ENCODE data around the gene COL4A2. TPM values are rescaled to one million over a fixed set of nuclear protein-coding genes. Genes with fewer than 3 reads are reported as not detected.
"Not testable (repeated sequence)": the region's sequence is repeated elsewhere in the genome, so short reads cannot be mapped to it uniquely, and the experiment has no call there.

Gene COL4A2
- total RNA-seq, 2 experiments from 2014 or later: not detected

- DNase-seq: no peak
- no peak overlapping the region for H3K4me3 Mint-ChIP-seq
- no peaks in the 10 kb centered on the region for H3K36me3 Mint-ChIP-seq (ENCODE audit: low read depth)
- peaks cover 2% of the 10 kb centered on the region for H3K9me3 Mint-ChIP-seq
- H3K27ac Mint-ChIP-seq: no peak overlapping the region
- ChIA-PET CTCF (no interaction called here), POLR2A (no interaction called here)
- no peaks in the 10 kb centered on the region for H3K4me1 Mint-ChIP-seq
- H3K27me3 Mint-ChIP-seq: peaks cover 4% of the 10 kb centered on the region
Observed at GRCh38 chr13:110479215-110479545, 172.1 kb downstream of the COL4A2 start.

- no peak overlapping the region for H3K4me3 Mint-ChIP-seq
- no peaks in the 10 kb centered on the region for H3K9me3 Mint-ChIP-seq
- H3K4me1 Mint-ChIP-seq: no peaks in the 10 kb centered on the region
- POLR2A ChIA-PET: no interaction called here
- H3K36me3 Mint-ChIP-seq (ENCODE audit: low read depth): no peaks in the 10 kb centered on the region
- no peak overlapping the region for H3K27ac Mint-ChIP-seq
- no peak for DNase-seq
- CTCF ChIA-PET: no interaction called here
- H3K27me3 Mint-ChIP-seq: peaks cover 4% of the 10 kb centered on the region
Observed at GRCh38 chr13:110479648-110480047, 172.6 kb downstream of the COL4A2 start.

GRCh38 chr13:110480161-110480560 lies 173.1 kb downstream of the COL4A2 start:
- DNase-seq: no peak
- ChIA-PET POLR2A (no interaction called here), CTCF (no interaction called here)
- H3K4me3 Mint-ChIP-seq: no peak overlapping the region
- H3K36me3 Mint-ChIP-seq (ENCODE audit: low read depth): no peaks in the 10 kb centered on the region
- H3K4me1 Mint-ChIP-seq: no peaks in the 10 kb centered on the region
- no peak overlapping the region for H3K27ac Mint-ChIP-seq
- H3K9me3 Mint-ChIP-seq: no peaks in the 10 kb centered on the region
- peaks cover 4% of the 10 kb centered on the region for H3K27me3 Mint-ChIP-seq

- ChIA-PET CTCF (no interaction called here), POLR2A (no interaction called here)
- Mint-ChIP-seq H3K27me3 (peaks cover 3% of the 10 kb centered on the region), H3K27ac (no peak overlapping the region), H3K36me3 (ENCODE audit: low read depth) (no peaks in the 10 kb centered on the region), H3K4me1 (no peaks in the 10 kb centered on the region), H3K4me3 (no peak overlapping the region), H3K9me3 (no peaks in the 10 kb centered on the region)
- DNase-seq: no peak
Observed at GRCh38 chr13:110483386-110483968, 176.4 kb downstream of the COL4A2 start.

- POLR2A ChIA-PET: no interaction called here
- no peak for DNase-seq
- Mint-ChIP-seq H3K27ac (no peak overlapping the region), H3K9me3 (no peaks in the 10 kb centered on the region), H3K4me3 (no peak overlapping the region), H3K4me1 (no peaks in the 10 kb centered on the region), H3K36me3 (ENCODE audit: low read depth) (no peaks in the 10 kb centered on the region), H3K27me3 (peaks cover 3% of the 10 kb centered on the region)
- CTCF ChIA-PET: no interaction called here
Observed at GRCh38 chr13:110484290-110485048, 177.4 kb downstream of the COL4A2 start.

GRCh38 chr13:110485604-110486003 lies 178.5 kb downstream of the COL4A2 start:
- no peak overlapping the region for H3K27ac Mint-ChIP-seq
- no peaks in the 10 kb centered on the region for H3K9me3 Mint-ChIP-seq
- H3K4me1 Mint-ChIP-seq: no peaks in the 10 kb centered on the region
- ChIA-PET CTCF (no interaction called here), POLR2A (no interaction called here)
- peaks cover 3% of the 10 kb centered on the region for H3K27me3 Mint-ChIP-seq
- no peaks in the 10 kb centered on the region for H3K36me3 Mint-ChIP-seq (ENCODE audit: low read depth)
- DNase-seq: no peak
- H3K4me3 Mint-ChIP-seq: no peak overlapping the region

GRCh38 chr13:110486061-110486715 lies 179.1 kb downstream of the COL4A2 start:
- ChIA-PET POLR2A (interaction anchor here (0.6 kb wide), 1 partner anchor 284 kb away, joined by 3 read pairs; no protein-coding TSS in a partner anchor), CTCF (no interaction called here)
- no peak overlapping the region for H3K4me3 Mint-ChIP-seq
- no peak overlapping the region for H3K27ac Mint-ChIP-seq
- no peaks in the 10 kb centered on the region for H3K4me1 Mint-ChIP-seq
- H3K27me3 Mint-ChIP-seq: peaks cover 3% of the 10 kb centered on the region
- no peaks in the 10 kb centered on the region for H3K9me3 Mint-ChIP-seq
- H3K36me3 Mint-ChIP-seq (ENCODE audit: low read depth): no peaks in the 10 kb centered on the region
- no peak for DNase-seq

GRCh38 chr13:110486880-110487279 lies 179.8 kb downstream of the COL4A2 start:
- H3K27me3 Mint-ChIP-seq; POLR2A ChIA-PET; H3K27ac Mint-ChIP-seq; H3K4me3 Mint-ChIP-seq; H3K9me3 Mint-ChIP-seq; H3K36me3 Mint-ChIP-seq (ENCODE audit: low read depth); H3K4me1 Mint-ChIP-seq; DNase-seq; CTCF ChIA-PET: not testable (repeated sequence)

GRCh38 chr13:110490009-110490770 lies 183.1 kb downstream of the COL4A2 start:
- POLR2A ChIA-PET: no interaction called here
- H3K27me3 Mint-ChIP-seq: no peaks in the 10 kb centered on the region

GRCh38 chr13:110491869-110492678 lies 185.0 kb downstream of the COL4A2 start:
- ChIA-PET CTCF (no interaction called here), POLR2A (no interaction called here)
- Mint-ChIP-seq H3K4me1 (no peaks in the 10 kb centered on the region), H3K27ac (no peak overlapping the region), H3K27me3 (no peaks in the 10 kb centered on the region), H3K36me3 (ENCODE audit: low read depth) (no peaks in the 10 kb centered on the region), H3K4me3 (no peak overlapping the region), H3K9me3 (no peaks in the 10 kb centered on the region)
- DNase-seq: no peak

More at GRCh38 chr13:110490009-110490770, 183.1 kb downstream of the COL4A2 start:
- no peak overlapping the region for H3K27ac Mint-ChIP-seq
- H3K9me3 Mint-ChIP-seq: no peaks in the 10 kb centered on the region
- no peaks in the 10 kb centered on the region for H3K4me1 Mint-ChIP-seq
- H3K4me3 Mint-ChIP-seq: no peak overlapping the region
- DNase-seq: no peak
- H3K36me3 Mint-ChIP-seq (ENCODE audit: low read depth): no peaks in the 10 kb centered on the region
- CTCF ChIA-PET: no interaction called here

GRCh38 chr13:110492679-110493593 lies 185.9 kb downstream of the COL4A2 start:
- H3K4me3 Mint-ChIP-seq: no peak overlapping the region
- H3K4me1 Mint-ChIP-seq: no peaks in the 10 kb centered on the region
- H3K36me3 Mint-ChIP-seq (ENCODE audit: low read depth): no peaks in the 10 kb centered on the region
- ChIA-PET POLR2A (no interaction called here), CTCF (no interaction called here)
- H3K27me3 Mint-ChIP-seq: no peaks in the 10 kb centered on the region
- no peaks in the 10 kb centered on the region for H3K9me3 Mint-ChIP-seq
- DNase-seq: no peak
- no peak overlapping the region for H3K27ac Mint-ChIP-seq

GRCh38 chr13:110493613-110494012 lies 186.5 kb downstream of the COL4A2 start:
- H3K9me3 Mint-ChIP-seq: no peaks in the 10 kb centered on the region
- CTCF ChIA-PET: no interaction called here
- DNase-seq: no peak
- POLR2A ChIA-PET: no interaction called here
- H3K36me3 Mint-ChIP-seq (ENCODE audit: low read depth): no peaks in the 10 kb centered on the region
- no peaks in the 10 kb centered on the region for H3K4me1 Mint-ChIP-seq
- no peak overlapping the region for H3K4me3 Mint-ChIP-seq
- no peaks in the 10 kb centered on the region for H3K27me3 Mint-ChIP-seq
- peak overlapping the region; percentile 31 for H3K27ac Mint-ChIP-seq

Measured in activated CD4-positive, alpha-beta T cell treated with anti-CD3 and anti-CD28 coated beads, Interleukin-2, amount 10 ng/mL, durations not matched to agents 7 days and 5 days (primary cell).